Choroid plexus epithelial cell (primary cell): ENCODE data around the gene FCGBP.

ENCODE experiments used
- DNase-seq: peaks from one replicate; pipeline ENCODE4 v3.0.0-alpha.2; 2010; ENCODE audit warnings: low read depth
- H3K4me3 ChIP-seq: 2 replicates; pipeline ENCODE4 v1.5.1; 2011; ENCODE audit warnings: low read depth, mild to moderate bottlenecking, control low read depth, low read length, moderate library complexity
- CTCF ChIP-seq: conservative IDR thresholded peaks from 2 replicates; pipeline ENCODE4 v1.5.1; 2011; ENCODE audit warnings: low read depth, mild to moderate bottlenecking, control low read depth, inconsistent platforms, low read length, moderate library complexity

FCGBP gene

DNA sequence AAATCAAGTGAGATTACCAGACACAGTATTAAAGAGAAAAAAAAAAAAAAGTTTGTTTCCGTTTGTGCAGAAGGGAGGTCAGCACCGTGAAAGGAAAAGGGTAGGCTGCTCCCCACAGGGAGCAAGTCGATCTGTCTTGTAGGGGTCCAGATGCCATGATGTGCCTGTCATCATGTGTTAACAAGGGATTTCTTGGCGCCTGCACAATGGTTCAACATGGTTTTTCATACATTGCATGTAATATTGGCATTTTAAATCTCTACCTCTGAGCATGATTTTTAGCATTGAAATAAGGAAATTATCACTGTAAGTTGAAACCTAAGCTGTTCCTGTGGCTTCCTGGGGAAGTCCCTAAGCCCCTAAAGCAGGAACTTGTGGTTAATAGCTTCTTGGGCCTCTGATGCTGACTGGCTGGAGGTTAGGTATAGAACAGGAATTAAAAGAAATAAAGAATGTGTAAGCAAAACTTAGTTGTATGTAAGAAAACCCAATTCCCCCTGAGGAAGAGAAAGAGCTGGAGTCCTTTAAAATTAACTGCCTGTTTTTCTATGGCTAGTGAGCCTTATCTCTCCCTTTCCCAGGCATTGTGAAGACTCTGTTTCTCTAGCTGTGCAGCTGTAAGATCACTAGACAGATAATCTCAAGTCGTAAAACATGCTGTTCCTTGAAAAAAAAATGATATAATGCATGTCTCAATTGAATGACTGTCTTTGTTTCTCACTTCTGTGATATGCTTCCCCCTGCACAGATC is 7.4 kb upstream of the FCGBP start:
- DNase-seq, result peak; percentile 87
- no peak for TF ChIP-seq CTCF
- no peak overlapping the region for H3K4me3 ChIP-seq

DNA sequence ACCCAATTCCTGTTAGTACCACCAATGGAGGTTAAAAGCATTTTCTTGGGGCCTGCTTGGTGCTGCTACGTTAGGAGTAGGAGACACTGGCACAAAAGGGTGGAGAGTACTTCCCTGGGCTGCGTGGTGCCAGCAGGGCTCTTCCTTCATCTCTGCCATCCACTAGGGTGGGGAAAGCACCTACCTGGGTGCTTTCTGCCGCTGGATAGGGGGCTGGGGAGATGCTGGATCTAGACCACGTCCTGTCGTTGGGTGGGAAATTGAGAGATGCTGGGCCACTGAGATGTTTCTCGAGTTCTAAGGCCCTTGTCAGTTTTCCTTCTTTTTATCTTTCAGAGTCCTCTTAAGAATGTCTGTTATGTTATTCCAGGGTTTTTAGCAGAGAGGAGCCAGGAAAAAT is 6.7 kb upstream of the FCGBP start:
- no peak for DNase-seq
- H3K4me3 ChIP-seq, result no peak overlapping the region
- TF ChIP-seq CTCF, result no peak

- no peak for DNase-seq
- no peak overlapping the region for H3K4me3 ChIP-seq
- TF ChIP-seq CTCF, result no peak
These were observed 5.9 kb upstream of the FCGBP start for GRCh38 chr19:39940221-39940833.

GRCh38 chr19:39939556-39939955 is 5.1 kb upstream of the FCGBP start:
- no peak overlapping the region for H3K4me3 ChIP-seq
- no peak for DNase-seq
- TF ChIP-seq CTCF, result no peak

DNA sequence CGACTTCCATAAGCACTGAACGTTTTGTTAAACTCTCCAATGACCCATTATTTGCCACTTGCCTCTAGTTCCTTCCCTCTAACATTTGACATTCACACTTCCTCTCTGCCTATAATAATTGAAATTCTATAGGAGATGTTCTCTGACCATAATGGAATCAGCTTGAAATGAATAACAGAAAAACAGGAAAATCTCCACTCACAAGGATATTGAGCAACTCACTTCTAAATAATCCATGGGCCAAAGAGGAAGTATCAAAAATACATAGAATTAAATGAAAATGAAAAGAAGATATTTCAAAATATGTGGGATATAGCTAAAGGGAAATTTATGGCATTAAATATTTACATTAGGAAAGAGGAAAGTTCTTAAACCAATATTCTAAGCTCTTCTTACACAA is 3.4 kb upstream of the FCGBP start:
- TF ChIP-seq CTCF, result no peak
- no peak overlapping the region for H3K4me3 ChIP-seq
- no peak for DNase-seq

DNA sequence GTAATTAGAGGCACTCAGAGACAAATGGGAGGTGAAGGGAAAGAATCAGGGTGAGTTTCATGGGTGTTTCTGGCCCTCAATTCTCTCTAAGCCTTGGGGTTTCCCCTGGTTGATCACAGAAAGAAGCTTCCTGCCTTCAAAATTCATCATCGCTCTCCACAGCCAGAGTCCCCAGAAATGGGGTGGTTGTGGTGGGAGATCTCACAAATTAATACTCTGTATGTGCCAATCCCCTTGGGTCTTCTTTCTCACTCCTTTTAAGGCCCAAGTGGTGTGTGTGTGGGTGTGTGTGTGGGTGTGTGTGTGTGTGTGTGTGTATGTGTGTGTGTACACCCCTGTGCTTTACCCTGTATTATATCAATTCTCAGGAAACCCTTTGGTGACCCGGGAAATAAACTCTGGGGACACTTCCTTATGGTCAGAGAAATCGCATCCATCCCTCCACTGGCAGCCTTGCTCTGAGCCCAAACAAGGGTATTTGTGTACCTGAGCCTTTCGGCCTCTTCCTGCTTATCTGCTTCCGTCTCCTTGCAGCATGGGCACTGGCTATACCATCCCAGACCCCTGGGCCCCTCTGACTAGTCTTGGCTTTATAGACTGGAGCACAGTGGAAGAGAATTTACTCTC is 2.8 kb upstream of the FCGBP start:
- no peak overlapping the region for H3K4me3 ChIP-seq
- TF ChIP-seq CTCF, result no peak
- DNase-seq, result no peak
